ENCODE measurements around the gene KLHDC4. TPM values are rescaled to one million over a fixed set of nuclear protein-coding genes. Genes with fewer than 3 reads are reported as not detected.

KLHDC4 gene
- total and polyA plus RNA-seq, 8 donors = 15.5 to 82.1 (median 26.0) TPM

GRCh38 chr16:87744750-87745514 is 20.9 kb downstream of the KLHDC4 start:
- intact Hi-C loops (cut with DNase I) = no loop called here
- peaks cover 0 to 45% (median 10%) of the 10 kb centered on the region in 3 donors for H3K36me3 ChIP-seq

GRCh38 chr16:87742781-87743490 is 22.9 kb downstream of the KLHDC4 start:
- Histone ChIP-seq H3K27ac (no peak overlapping the region), H3K4me3 (no peak overlapping the region), H3K36me3 (peaks cover 0 to 26% (median 5%) of the 10 kb centered on the region in 3 donors), H3K4me1 (no peaks in the 10 kb centered on the region), H3K27me3 (no peaks in the 10 kb centered on the region), H3K9me3 (no peaks in the 10 kb centered on the region)
- ATAC-seq (no peak), FAIRE-seq (no peak), DNase-seq (no peak)
- 82 to 90% methylated on average over 17 of the region's 17 CpGs for WGBS, 2 donors
- intact Hi-C loops (cut with DNase I) = no loop called here
- TF ChIP-seq CTCF (IDR thresholded peaks at IDR 0.05) = no peak

More at GRCh38 chr16:87744750-87745514, 20.9 kb downstream of the KLHDC4 start:
- Histone ChIP-seq H3K4me1 (no peaks in the 10 kb centered on the region), H3K27me3 (no peaks in the 10 kb centered on the region), H3K9me3 (no peaks in the 10 kb centered on the region), H3K4me3 (no peak overlapping the region), H3K27ac (no peak overlapping the region)
- no peak for TF ChIP-seq CTCF (IDR thresholded peaks at IDR 0.05)
- DNase-seq = no peak
- FAIRE-seq = no peak
- ATAC-seq = peak in 1 of 4 donors; percentile 54
- 89 to 92% methylated on average over 22 to 25 of the region's 25 CpGs for WGBS, 2 donors

- Histone ChIP-seq H3K27me3 (no peaks in the 10 kb centered on the region), H3K4me1 (no peaks in the 10 kb centered on the region), H3K27ac (no peak overlapping the region), H3K9me3 (no peaks in the 10 kb centered on the region), H3K36me3 (peaks cover 0 to 16% (median 0%) of the 10 kb centered on the region in 3 donors), H3K4me3 (no peak overlapping the region)
- no peak for DNase-seq
- no peak for FAIRE-seq
- no peak for TF ChIP-seq CTCF (IDR thresholded peaks at IDR 0.05)
- intact Hi-C loops (cut with DNase I) = no loop called here
- WGBS, 2 donors = 89 to 91% methylated on average over 16 of the region's 16 CpGs
- no peak for ATAC-seq
Observed at GRCh38 chr16:87741700-87742415, 23.9 kb downstream of the KLHDC4 start.

GRCh38 chr16:87740909-87741424 is 24.8 kb downstream of the KLHDC4 start:
- Histone ChIP-seq H3K27me3 (no peaks in the 10 kb centered on the region), H3K4me3 (no peak overlapping the region), H3K4me1 (no peaks in the 10 kb centered on the region), H3K27ac (no peak overlapping the region), H3K36me3 (peaks cover 0 to 13% (median 0%) of the 10 kb centered on the region in 3 donors), H3K9me3 (no peaks in the 10 kb centered on the region)
- no peak for TF ChIP-seq CTCF (IDR thresholded peaks at IDR 0.05)
- peak in 2 of 4 donors; percentile 38 to 42 for ATAC-seq
- FAIRE-seq = no peak
- WGBS, 2 donors = 85 to 89% methylated on average over 11 of the region's 11 CpGs
- no peak for DNase-seq
- intact Hi-C loops (cut with DNase I) = no loop called here
